Adrenal gland (tissue), 12 donors: ENCODE measurements around the gene BICDL1. TPM values are rescaled to one million over a fixed set of nuclear protein-coding genes. Genes with fewer than 3 reads are reported as not detected.
A peak's percentile ranks its signal among the peaks of the same experiment; 100 is the strongest.

Experiments used
- DNase-seq, 7 donors: peaks; one replicate each; pipeline ENCODE4 v3.0.0-alpha.2; 2019 to 2020
- H3K27ac ChIP-seq, 5 donors: fragments of 200-600 bp; sonication (generic) in 4 of 5; 1 replicate in 3 of 5; 2 replicates in 2 of 5; pipeline versions ENCODE4 v1.5.1 to v1.8.0; 2016 to 2020; ENCODE audit warnings: mild to moderate bottlenecking in 1 of 5
- H3K27me3 ChIP-seq: fragments of 200-600 bp; 2 replicates; pipeline ENCODE4 v1.8.0; 2021
- H3K36me3 ChIP-seq, 2 donors: fragments of 200-600 bp; replicated peaks in 1 of 2; 1 replicate in 1 of 2; 2 replicates in 1 of 2; pipeline versions ENCODE4 v1.5.1 to v1.8.0; 2018 to 2022
- H3K4me1 ChIP-seq, 2 donors: fragments of 200-600 bp; replicated peaks in 1 of 2; 1 replicate in 1 of 2; 2 replicates in 1 of 2; pipeline versions ENCODE4 v1.5.1 to v1.8.0; 2018 to 2021
- H3K4me3 ChIP-seq, 4 donors: fragments of 200-600 bp; sonication (generic) in 3 of 4; one replicate each; pipeline ENCODE4 v1.5.1; 2016 to 2018
- H3K9me3 ChIP-seq, 3 donors: fragments of 200-600 bp; sonication (generic) in 1 of 3; replicated peaks in 1 of 3; 1 replicate in 2 of 3; 2 replicates in 1 of 3; pipeline versions ENCODE4 v1.5.1 to v1.8.0; 2016 to 2021
- POLR2A ChIP-seq, 2 donors: fragments of 450-650 bp; IDR thresholded peaks; one replicate each; pipeline ENCODE4 v1.6.1; 2017; ENCODE audit warnings: antibody characterized with exemption in 2 of 2, mild to moderate bottlenecking in 2 of 2, moderate library complexity in 1 of 2
- WGBS, 4 donors: extraction: QIAGEN DNeasy Blood & Tissue Kit in 2 of 4; methylation state at CpG; one replicate each; pipeline versions ENCODE4 v1.1.5 to v1.1.7; 2013 to 2017; 5-methylcytosine and 5-hydroxymethylcytosine counted together
- intact Hi-C, 2 donors: fragments of 100-400 bp; cut with DNase I; formaldehyde crosslinking; loops; one replicate each; pipeline versions ENCODE4 v1.14.1 to v1.15.0; 2022 to 2023
- polyA plus RNA-seq, 3 donors: library from polyadenylated mRNA; stranded (reverse); fragments of 200-250 nt in 2 of 3; fragments of 350-450 nt in 1 of 3; fragmentation: Illumina TruSeq in 1 of 3; extraction: RNeasy Lipid Tissue Mini Kit (QIAGEN cat#74804) in 1 of 3; gene quantifications; one replicate each; pipeline ENCODE4 v1.2.3, GENCODE V29; 2013 to 2014
- total RNA-seq, 9 donors: library from RNA; depleted of rRNA in 4 of 9; stranded (reverse); fragments of >200 nt in 4 of 9; fragments of 120-200 nt in 1 of 9; fragmentation: NEBNext Ultra II Directional in 1 of 9; extraction: Animal tissue kit (Norgen Biotek cat#: 25700) in 1 of 9; gene quantifications; one replicate each; pipeline versions ENCODE4 v1.1.0 to v1.2.4, GENCODE V29; 2013 to 2023
- TF ChIP-seq, protein P1 (sequence below), 6 experiments: fragments of 450-650 bp in 4 of 6; fragments of 200-600 bp in 2 of 6; sonication (generic) in 1 of 6; IDR thresholded peaks; 1 replicate in 5 of 6; 2 replicates in 1 of 6; pipeline versions ENCODE4 v1.5.1 to v1.8.0; 2016 to 2021; ENCODE audit warnings: antibody characterized with exemption in 6 of 6, mild to moderate bottlenecking in 2 of 6, moderate library complexity in 1 of 6
- donor health status: healthy with polysubstance abuse.
- donor health status: Bipolar disorder and iron deficiency.
- donor health status: DM: yes; HTN: yes; CAD: no.
- donor health status: DM: no; HTN: no; CAD: no.
- donor health status: DM: no; HTN: no; CAD: no.
- donor health status: DM: yes; HTN: yes; CAD: no.

The BICDL1 gene
- total and polyA plus RNA-seq, 12 donors = 0.35 to 24.0 (median 2.7) TPM

DNA sequence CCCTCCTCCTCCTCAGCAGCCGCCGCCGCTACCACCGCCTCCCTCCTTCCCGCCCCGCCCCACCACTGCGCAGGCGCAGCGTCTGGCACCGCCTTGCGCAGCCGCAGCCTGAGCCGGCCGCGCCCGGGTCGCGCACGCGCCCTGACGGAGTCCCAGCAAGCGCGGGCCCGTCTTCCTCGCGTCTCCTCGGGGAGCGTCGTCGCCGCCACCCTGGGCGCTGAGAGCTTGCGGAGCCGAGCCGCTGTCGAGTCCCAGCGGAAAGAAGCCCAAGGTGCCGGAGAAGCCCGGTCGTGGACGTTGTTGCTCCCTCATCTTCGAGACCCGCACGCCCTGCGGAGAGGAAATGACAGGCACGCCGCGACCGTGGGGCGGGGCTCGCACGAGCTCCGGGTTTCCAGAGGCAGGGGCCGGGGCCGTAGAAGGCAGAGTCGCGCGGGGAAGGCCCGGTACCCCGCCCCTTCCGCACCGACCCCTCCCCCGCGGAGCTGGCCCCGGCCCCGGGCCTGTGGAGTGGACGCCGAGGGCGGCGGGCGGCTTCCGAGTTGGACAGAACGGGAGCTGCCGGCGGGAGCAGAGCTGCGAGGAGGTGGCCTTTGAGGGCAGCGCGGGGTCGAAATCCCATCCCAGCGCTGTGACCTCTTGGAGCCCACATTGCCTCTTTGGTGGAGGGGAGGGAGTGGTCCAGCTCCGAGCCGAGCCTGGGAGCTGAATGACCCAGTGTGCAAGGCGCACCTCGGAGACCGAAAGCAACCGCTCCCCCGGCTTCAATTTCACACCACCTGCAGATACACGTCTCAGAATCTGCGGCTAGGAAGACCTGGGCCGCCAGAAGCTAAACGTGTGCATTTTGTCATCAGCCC lies 128.0 kb downstream of the BICDL1 start:
- WGBS, 4 donors = 0 to 2% (median 0%) methylated on average over 10 to 90 of the region's 91 CpGs
- no peaks in the 10 kb centered on the region for H3K9me3 ChIP-seq
- peak overlapping the region; percentile 86 to 95 (median 92) for H3K27ac ChIP-seq
- peak; percentile 95 to 97 (median 96) for DNase-seq
- peaks cover 29 to 55% of the 10 kb centered on the region in 2 donors for H3K4me1 ChIP-seq
- peaks cover 0 to 8% of the 10 kb centered on the region in 2 donors for H3K36me3 ChIP-seq
- H3K27me3 ChIP-seq = no peaks in the 10 kb centered on the region
- TF ChIP-seq POLR2A (IDR thresholded peaks at IDR 0.05) = peak; percentile 58 to 88
- TF ChIP-seq, protein P1, sequence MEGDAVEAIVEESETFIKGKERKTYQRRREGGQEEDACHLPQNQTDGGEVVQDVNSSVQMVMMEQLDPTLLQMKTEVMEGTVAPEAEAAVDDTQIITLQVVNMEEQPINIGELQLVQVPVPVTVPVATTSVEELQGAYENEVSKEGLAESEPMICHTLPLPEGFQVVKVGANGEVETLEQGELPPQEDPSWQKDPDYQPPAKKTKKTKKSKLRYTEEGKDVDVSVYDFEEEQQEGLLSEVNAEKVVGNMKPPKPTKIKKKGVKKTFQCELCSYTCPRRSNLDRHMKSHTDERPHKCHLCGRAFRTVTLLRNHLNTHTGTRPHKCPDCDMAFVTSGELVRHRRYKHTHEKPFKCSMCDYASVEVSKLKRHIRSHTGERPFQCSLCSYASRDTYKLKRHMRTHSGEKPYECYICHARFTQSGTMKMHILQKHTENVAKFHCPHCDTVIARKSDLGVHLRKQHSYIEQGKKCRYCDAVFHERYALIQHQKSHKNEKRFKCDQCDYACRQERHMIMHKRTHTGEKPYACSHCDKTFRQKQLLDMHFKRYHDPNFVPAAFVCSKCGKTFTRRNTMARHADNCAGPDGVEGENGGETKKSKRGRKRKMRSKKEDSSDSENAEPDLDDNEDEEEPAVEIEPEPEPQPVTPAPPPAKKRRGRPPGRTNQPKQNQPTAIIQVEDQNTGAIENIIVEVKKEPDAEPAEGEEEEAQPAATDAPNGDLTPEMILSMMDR (IDR thresholded peaks at IDR 0.05) = no peak
- intact Hi-C loops = no loop called here
- peak overlapping the region; percentile 49 to 73 (median 55) for H3K4me3 ChIP-seq

DNA sequence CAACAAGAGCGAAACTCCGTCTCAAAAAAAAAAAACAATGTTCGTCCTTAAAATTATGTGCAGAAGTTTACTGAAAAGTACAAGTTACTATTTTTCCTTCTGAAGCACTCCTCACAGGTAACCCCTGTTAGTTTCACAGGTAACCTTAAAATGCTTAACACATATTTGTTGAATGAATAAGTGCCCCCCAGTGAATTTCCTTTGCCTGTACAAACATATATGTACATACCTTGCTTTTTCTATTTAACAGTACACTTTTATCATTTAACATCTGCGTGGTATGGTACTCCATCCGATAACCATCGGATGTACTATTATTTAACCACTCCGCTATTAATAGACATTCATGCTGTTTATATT lies 128.9 kb downstream of the BICDL1 start:
- 32 to 41% (median 36%) methylated on average over 7 of the region's 7 CpGs for WGBS, 4 donors
- peak overlapping the region in 4 of 5 donors; percentile 52 to 93 (median 76) for H3K27ac ChIP-seq
- no peaks in the 10 kb centered on the region for H3K27me3 ChIP-seq
- peaks cover 0 to 8% of the 10 kb centered on the region in 2 donors for H3K36me3 ChIP-seq
- no peaks in the 10 kb centered on the region for H3K9me3 ChIP-seq
- DNase-seq = no peak
- TF ChIP-seq, protein P1 (IDR thresholded peaks at IDR 0.05) = no peak
- peaks cover 29 to 48% of the 10 kb centered on the region in 2 donors for H3K4me1 ChIP-seq
- peak overlapping the region in 2 of 4 donors; percentile 60 to 73 for H3K4me3 ChIP-seq
- intact Hi-C loops = no loop called here

DNA sequence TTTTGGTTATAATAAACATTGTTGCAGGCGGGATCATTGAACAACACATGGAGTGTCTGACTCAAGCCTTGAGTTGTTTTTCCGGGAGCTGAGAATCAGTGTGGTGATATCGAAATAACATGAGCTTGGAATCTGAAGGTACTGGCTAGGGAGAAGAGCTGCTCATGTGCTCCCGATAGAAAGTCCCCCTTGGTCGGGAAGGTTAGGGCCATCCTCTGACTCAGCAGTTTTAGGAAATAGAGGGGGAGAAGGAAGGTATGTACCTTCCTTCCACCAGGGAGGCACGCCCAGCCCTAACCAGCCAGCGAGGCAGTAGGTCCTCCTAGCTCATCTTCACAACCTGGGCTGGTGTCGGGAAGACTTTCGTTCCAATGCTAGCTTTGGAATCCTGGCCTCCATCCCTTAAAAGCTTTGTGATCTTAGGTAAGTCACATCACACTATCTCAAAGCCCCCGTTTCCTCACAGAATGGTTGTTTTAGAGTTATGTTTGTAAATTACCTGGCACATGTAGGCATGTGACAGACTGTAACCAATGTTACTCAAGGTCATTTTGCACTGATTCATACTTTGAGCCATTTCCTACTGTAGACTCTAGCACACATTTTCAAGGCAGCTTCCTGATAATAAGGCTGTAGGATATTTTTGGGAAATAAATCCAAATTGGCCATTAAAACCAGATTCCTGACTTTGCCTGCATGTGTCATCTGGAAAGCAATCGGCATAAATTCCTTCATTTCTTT lies 129.5 kb downstream of the BICDL1 start:
- Histone ChIP-seq H3K4me3 (peak overlapping the region in 1 of 4 donors; percentile 73), H3K9me3 (no peaks in the 10 kb centered on the region), H3K4me1 (peaks cover 29 to 48% of the 10 kb centered on the region in 2 donors), H3K27me3 (no peaks in the 10 kb centered on the region), H3K27ac (peak overlapping the region; percentile 48 to 93 (median 61)), H3K36me3 (peaks cover 0 to 6% of the 10 kb centered on the region in 2 donors)
- TF ChIP-seq, protein P1 (IDR thresholded peaks at IDR 0.05) = no peak
- no peak for TF ChIP-seq POLR2A (IDR thresholded peaks at IDR 0.05)
- 34 to 40% (median 37%) methylated on average over 10 to 11 of the region's 11 CpGs for WGBS, 4 donors
- intact Hi-C loops = no loop called here
- peak in 3 of 7 donors; percentile 28 to 43 (median 38) for DNase-seq

DNA sequence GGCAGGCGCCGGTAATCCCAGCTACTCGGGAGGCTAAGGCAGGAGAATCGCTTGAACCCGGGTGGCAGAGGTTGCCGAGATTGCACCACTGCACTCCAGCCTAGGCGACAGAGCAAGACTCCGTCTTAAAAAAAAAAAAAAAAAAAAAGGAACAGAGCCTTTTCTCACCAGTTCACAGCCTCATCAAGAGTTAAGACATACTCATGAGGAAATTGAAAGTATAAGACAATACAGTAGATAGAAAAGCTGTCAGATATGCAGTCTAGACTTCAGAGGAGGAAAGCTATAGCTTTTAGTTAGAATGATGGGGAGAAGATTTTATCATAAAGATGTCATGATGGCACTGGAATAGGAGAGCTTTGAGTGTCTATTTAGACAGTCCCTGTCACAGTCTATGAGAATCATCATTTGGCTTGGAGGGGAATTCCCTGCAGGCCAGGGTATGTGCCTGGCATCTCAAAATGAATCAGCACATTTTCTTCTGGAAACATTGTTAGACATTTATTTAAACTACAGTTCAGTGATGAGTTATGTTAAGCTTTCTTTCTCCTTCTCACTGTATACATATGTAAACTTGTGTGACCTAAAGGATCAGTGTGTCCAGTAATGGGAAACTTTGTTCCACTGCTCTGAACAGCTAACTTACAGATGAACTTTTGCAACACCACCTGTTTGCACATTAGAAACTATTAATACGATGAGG lies 130.4 kb downstream of the BICDL1 start:
- TF ChIP-seq POLR2A (IDR thresholded peaks at IDR 0.05) = no peak
- TF ChIP-seq, protein P1 (IDR thresholded peaks at IDR 0.05) = no peak
- intact Hi-C loops = no loop called here
- H3K9me3 ChIP-seq = no peaks in the 10 kb centered on the region
- H3K4me1 ChIP-seq = peaks cover 29 to 48% of the 10 kb centered on the region in 2 donors
- 66 to 82% (median 70%) methylated on average over 9 of the region's 9 CpGs for WGBS, 4 donors
- no peaks in the 10 kb centered on the region for H3K27me3 ChIP-seq
- peaks cover 0 to 3% of the 10 kb centered on the region in 2 donors for H3K36me3 ChIP-seq
- H3K4me3 ChIP-seq = no peak overlapping the region
- DNase-seq = no peak
- peak overlapping the region in 4 of 5 donors; percentile 48 to 93 (median 72) for H3K27ac ChIP-seq
